HG03571 (cell line): Measurements from ENCODE around the gene R3HDM2.

ENCODE experiments used
- ATAC-seq: cut with Tn5 transposase; IDR thresholded peaks from one replicate; pipeline ENCODE4 v1.9.1; 2021; ENCODE audit not compliant: unreplicated experiment

The R3HDM2 gene

DNA sequence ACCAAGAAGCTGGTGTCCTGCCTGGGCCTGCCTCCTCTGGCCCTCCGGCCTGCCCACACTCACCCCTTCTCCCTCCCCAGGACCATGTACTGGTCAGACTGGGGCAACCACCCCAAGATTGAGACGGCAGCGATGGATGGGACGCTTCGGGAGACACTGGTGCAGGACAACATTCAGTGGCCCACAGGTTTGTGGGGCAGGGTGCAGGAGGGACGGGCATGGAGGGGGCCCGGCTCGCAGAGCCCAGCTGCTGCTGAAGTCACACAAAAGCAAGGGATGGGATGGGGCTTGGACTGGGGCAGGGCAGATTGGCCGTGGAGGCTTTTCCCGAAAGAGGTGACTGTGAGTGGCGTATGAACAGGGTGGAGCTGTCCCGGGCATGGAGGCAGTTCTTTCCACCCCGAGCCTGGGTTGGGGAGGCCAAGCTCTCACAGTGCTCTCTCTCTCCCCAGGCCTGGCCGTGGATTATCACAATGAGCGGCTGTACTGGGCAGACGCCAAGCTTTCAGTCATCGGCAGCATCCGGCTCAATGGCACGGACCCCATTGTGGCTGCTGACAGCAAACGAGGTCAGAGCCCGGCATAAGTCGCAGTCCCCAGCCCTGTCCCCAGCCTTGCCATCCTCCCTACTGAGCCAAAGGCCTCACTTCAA lies 222.1 kb downstream of the R3HDM2 start:
- no peak for ATAC-seq

DNA sequence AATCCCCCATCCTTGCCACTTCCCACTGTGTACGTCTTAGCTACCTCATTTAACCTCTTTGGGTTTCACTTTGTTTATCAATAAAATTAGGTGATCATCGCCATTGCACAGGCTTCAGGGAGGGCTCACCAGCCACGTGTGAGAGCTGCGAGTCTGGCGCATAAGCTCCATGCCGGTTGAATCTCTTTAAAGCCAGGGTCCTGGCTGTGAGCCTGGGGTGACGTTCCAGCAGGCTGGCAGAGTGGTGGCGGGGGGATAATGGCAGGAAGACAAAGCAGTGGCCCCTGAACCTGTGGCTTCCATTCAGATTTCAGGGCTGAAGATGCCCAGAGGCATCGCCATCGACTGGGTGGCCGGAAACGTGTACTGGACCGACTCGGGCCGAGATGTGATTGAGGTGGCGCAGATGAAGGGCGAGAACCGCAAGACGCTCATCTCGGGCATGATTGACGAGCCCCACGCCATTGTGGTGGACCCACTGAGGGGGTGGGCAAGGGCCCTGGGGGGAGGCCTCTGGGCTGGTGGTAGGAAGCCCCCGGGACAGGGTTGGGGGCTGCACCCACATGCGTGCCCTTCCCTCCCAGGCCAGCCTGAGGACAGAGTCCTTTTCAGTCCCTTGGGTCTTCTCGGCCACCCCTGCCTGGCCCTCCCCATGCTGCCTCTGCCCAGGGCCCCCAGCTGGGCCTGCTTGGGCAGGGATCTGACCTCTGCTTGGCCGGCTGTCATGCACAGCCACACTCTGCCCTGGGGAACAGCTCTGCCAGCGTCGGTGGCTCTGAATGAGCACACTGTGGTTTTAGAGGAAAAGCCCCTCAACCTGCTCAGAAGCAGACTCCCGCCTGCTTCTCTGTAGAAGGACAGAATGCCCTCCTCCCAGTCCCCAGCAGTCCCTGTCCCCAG lies 222.9 kb downstream of the R3HDM2 start:
- ATAC-seq, result no peak

DNA sequence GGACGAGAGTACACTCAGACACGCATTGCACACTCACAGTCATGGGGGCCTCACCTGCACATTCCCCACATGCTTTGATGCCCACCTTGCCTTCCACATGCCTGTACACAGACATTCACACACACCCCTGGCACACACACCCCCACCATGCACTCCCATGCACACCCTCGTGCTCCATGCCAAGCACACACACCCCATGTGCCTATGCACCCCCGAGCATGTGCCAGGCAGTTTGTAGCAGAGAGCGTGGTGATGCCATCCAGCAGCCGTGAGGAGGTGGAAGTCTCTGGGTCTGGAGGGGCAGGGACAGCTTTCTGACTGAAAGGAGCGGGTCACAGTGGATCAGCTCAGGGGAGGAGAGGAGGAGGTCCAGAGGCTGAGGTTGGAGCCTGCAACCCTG lies 224.9 kb downstream of the R3HDM2 start:
- no peak for ATAC-seq

DNA sequence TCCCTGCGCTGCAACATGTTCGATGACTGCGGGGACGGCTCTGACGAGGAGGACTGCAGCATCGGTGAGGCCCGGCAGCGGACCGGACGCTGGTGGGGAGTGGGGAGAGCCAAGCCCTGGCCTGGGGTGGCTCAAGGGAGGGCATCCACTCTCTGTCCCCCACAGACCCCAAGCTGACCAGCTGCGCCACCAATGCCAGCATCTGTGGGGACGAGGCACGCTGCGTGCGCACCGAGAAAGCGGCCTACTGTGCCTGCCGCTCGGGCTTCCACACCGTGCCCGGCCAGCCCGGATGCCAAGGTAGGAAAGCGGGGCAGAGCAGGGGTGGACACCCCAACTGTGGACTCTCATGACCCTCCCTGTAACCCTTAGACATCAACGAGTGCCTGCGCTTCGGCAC lies 225.7 kb downstream of the R3HDM2 start:
- no peak for ATAC-seq

DNA sequence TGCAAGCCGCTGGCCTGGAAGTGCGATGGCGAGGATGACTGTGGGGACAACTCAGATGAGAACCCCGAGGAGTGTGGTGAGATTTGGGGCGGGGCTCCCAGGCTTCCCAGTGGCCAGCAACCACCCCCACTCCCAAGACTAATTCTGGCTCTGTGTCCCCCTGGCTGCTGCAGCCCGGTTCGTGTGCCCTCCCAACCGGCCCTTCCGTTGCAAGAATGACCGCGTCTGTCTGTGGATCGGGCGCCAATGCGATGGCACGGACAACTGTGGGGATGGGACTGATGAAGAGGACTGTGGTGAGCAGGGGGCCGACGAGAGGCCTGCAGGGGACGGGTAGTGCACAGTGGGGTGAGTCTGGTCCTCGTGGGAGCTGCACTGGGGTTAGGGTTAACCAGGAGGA lies 226.4 kb downstream of the R3HDM2 start:
- ATAC-seq, result no peak

DNA sequence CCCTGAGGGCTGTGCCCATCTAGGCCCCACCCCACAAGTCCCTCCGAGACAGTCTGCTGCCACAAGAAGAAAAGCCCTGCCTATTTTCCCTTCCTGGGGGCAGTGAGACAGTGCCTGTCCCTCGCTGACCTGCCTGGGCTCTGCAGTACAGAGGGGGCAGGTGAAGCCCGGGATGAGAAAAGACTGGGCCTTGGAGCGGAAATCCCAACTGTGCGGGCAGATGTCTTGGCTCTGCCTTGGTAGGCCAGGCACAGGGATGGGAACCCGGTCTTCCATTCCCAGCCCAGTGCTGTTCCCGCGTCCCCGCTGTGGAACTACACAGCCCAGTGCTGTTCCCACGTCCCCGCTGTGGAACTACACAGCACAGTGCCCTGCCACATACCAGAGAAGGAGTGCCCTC lies 227.1 kb downstream of the R3HDM2 start:
- ATAC-seq, result no peak
